ENCODE data around the gene MGST3.

GRCh38 chr1:165686971-165687433, 56.0 kb downstream of the MGST3 start:
- TF ChIP-seq, protein P1, sequence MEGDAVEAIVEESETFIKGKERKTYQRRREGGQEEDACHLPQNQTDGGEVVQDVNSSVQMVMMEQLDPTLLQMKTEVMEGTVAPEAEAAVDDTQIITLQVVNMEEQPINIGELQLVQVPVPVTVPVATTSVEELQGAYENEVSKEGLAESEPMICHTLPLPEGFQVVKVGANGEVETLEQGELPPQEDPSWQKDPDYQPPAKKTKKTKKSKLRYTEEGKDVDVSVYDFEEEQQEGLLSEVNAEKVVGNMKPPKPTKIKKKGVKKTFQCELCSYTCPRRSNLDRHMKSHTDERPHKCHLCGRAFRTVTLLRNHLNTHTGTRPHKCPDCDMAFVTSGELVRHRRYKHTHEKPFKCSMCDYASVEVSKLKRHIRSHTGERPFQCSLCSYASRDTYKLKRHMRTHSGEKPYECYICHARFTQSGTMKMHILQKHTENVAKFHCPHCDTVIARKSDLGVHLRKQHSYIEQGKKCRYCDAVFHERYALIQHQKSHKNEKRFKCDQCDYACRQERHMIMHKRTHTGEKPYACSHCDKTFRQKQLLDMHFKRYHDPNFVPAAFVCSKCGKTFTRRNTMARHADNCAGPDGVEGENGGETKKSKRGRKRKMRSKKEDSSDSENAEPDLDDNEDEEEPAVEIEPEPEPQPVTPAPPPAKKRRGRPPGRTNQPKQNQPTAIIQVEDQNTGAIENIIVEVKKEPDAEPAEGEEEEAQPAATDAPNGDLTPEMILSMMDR (IDR thresholded peaks at IDR 0.05; ENCODE audit: insufficient read depth, low read length, poor library complexity, severe bottlenecking), result no peak
- TF ChIP-seq EZH2phosphoT487 (conservative IDR thresholded peaks at IDR 0.05; ENCODE audit: low read length), result no peak
